Heart right ventricle (tissue), 16 donors: ENCODE data around the gene EFNB1. TPM values are rescaled to one million over a fixed set of nuclear protein-coding genes. Genes with fewer than 3 reads are reported as not detected.

Source experiments
- ATAC-seq, 8 donors: fragments of 200-7000 bp; cut with Tn5 transposase; one replicate each; pipeline ENCODE4 v1.9.1; 2020; ENCODE audit warnings: mild to moderate bottlenecking in 8 of 8, moderate library complexity in 8 of 8, moderate number of reproducible peaks in 1 of 8
- DNase-seq, 2 donors: peaks; one replicate each; pipeline ENCODE4 v3.0.0-alpha.2; 2020
- H3K27ac ChIP-seq, 10 donors: fragments of 200-600 bp; sonication (generic) in 2 of 10; one replicate each; pipeline versions ENCODE4 v1.5.0 to v1.8.0; 2020 to 2022; ENCODE audit warnings: mild to moderate bottlenecking in 3 of 10
- H3K27me3 ChIP-seq, 7 donors: fragments of 200-600 bp; one replicate each; pipeline ENCODE4 v1.8.0; 2021 to 2022; ENCODE audit warnings: mild to moderate bottlenecking in 2 of 7
- H3K36me3 ChIP-seq, 9 donors: fragments of 200-600 bp; sonication (generic) in 1 of 9; one replicate each; pipeline versions ENCODE4 v1.5.0 to v1.8.0; 2020 to 2022; ENCODE audit warnings: mild to moderate bottlenecking in 2 of 9
- H3K4me1 ChIP-seq, 9 donors: fragments of 200-600 bp; sonication (generic) in 1 of 9; one replicate each; pipeline versions ENCODE4 v1.5.0 to v1.8.0; 2020 to 2022; ENCODE audit warnings: mild to moderate bottlenecking in 4 of 9
- H3K4me3 ChIP-seq, 10 donors: fragments of 200-600 bp; sonication (generic) in 2 of 10; one replicate each; pipeline versions ENCODE4 v1.5.0 to v1.8.0; 2020 to 2022; ENCODE audit warnings: mild to moderate bottlenecking in 7 of 10, moderate library complexity in 2 of 10
- H3K9me3 ChIP-seq, 11 donors: fragments of 200-600 bp in 10 of 11; sonication (generic) in 2 of 11; one replicate each; pipeline versions ENCODE4 v1.5.0 to v1.8.0; 2013 to 2022; ENCODE audit warnings: mild to moderate bottlenecking in 2 of 11, control low read depth in 1 of 11, moderate library complexity in 1 of 11
- WGBS, 2 donors: extraction: QIAGEN DNeasy Blood & Tissue Kit; methylation state at CpG; one replicate each; pipeline ENCODE4 v1.1.7; 2013; ENCODE audit warnings: inconsistent platforms in 1 of 2; 5-methylcytosine and 5-hydroxymethylcytosine counted together
- intact Hi-C, 10 donors: fragments of 100-400 bp; cut with DNase I; formaldehyde crosslinking; loops; one replicate each; pipeline versions ENCODE4 v1.11.1 to v1.14.2; 2022
- polyA plus RNA-seq, 2 donors: library from polyadenylated mRNA; stranded (reverse); fragments of 200-250 nt; gene quantifications; one replicate each; pipeline ENCODE4 v1.2.3, GENCODE V29; 2013
- total RNA-seq, 10 donors: library from RNA; stranded (reverse); fragmentation: NEBNext Ultra II Directional in 3 of 10; extraction: Animal tissue kit (Norgen Biotek cat#: 25700) in 3 of 10; gene quantifications; one replicate each; pipeline versions ENCODE4 v1.2.1 to v1.2.4, GENCODE V29; 2021 to 2023
- TF ChIP-seq, protein P1 (sequence below), 9 donors: fragments of 200-600 bp; sonication (generic) in 2 of 9; IDR thresholded peaks; one replicate each; pipeline versions ENCODE4 v1.5.0 to v1.8.0; 2021 to 2022; ENCODE audit warnings: antibody characterized with exemption in 9 of 9, mild to moderate bottlenecking in 5 of 9, moderate library complexity in 1 of 9
- donor health status: Arrhythmogenic right ventricular cardiomyopathy.
- donor health status: ischemic (EF 13 %, LVEDD 7.1; RV severe dilation, severe dysfunction).
- donor health status: healthy with polysubstance abuse.
- donor health status: DM: no; HTN: yes; CAD: no.
- donor health status: DM: no; HTN: no; CAD: no.
- donor health status: ischemic (EF 25% LVEDD 6.9; RV normal size, moderate dysfunction).
- donor health status: ischemic (EF 25% LVEDD 5.7; RV mildly dilated, moderate dysfunction).
- donor health status: healthy.
- donor health status: DM: yes; HTN: yes; CAD: no.
- donor health status: Ischemic cardiomyopathy.
- donor health status: ischemic (EF 35%, LVEDD 5.7; RV mildly dilated, moderate dysfunction).
- donor health status: nonischemic (EF 11% LVEDD 7.7; RV severe dilation, severe dysfunction).
- donor health status: DM: yes; HTN: yes; CAD: no.
- donor health status: PGD.
- donor health status: ischemic (EF 29% LVEDD 5.4; RV normal size, mild dysfunction).
- donor health status: nonischemic (EF 23%, LVEDD 6.1; RV moderate dilation, normal function).

The EFNB1 gene
- total and polyA plus RNA-seq, 12 donors = 10.8 to 45.1 (median 19.2) TPM

DNA sequence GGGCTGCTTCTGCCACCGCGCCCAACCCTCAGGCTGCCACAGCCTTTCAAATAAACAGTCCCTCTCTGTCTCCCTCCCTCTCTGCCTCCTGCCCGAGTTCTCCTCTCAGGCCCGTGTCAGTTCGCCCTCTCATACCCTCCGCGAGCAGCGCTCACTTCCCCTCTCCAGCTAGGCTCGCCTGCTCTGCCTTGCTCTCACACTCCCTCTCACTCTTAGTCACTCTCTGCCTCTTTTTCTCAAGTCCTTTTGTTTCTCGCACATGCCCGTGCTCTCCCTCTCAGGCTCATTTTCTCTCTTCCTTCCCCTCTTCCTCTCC is 3.2 kb downstream of the EFNB1 start:
- 2 to 5% methylated on average over 10 to 11 of the region's 11 CpGs for WGBS, 2 donors
- Histone ChIP-seq H3K4me1 (peaks cover 0 to 50% (median 22%) of the 10 kb centered on the region in 9 donors), H3K9me3 (no peaks in the 10 kb centered on the region), H3K4me3 (peak overlapping the region; percentile 47 to 90 (median 84)), H3K27ac (peak overlapping the region in 9 of 10 donors; percentile 23 to 90 (median 85)), H3K36me3 (peaks cover 0 to 3% (median 0%) of the 10 kb centered on the region in 9 donors), H3K27me3 (peaks cover 0 to 36% (median 0%) of the 10 kb centered on the region in 7 donors)
- ATAC-seq (peak in 2 of 8 donors; percentile 22), DNase-seq (peak in 1 of 2 donors; percentile 37)
- intact Hi-C loops = loop anchor here in 6 of 10 donors (5.0 to 10.0 kb wide), 6 partner anchors 60 to 165 kb away; no protein-coding TSS in a partner anchor
- TF ChIP-seq, protein P1, sequence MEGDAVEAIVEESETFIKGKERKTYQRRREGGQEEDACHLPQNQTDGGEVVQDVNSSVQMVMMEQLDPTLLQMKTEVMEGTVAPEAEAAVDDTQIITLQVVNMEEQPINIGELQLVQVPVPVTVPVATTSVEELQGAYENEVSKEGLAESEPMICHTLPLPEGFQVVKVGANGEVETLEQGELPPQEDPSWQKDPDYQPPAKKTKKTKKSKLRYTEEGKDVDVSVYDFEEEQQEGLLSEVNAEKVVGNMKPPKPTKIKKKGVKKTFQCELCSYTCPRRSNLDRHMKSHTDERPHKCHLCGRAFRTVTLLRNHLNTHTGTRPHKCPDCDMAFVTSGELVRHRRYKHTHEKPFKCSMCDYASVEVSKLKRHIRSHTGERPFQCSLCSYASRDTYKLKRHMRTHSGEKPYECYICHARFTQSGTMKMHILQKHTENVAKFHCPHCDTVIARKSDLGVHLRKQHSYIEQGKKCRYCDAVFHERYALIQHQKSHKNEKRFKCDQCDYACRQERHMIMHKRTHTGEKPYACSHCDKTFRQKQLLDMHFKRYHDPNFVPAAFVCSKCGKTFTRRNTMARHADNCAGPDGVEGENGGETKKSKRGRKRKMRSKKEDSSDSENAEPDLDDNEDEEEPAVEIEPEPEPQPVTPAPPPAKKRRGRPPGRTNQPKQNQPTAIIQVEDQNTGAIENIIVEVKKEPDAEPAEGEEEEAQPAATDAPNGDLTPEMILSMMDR (IDR thresholded peaks at IDR 0.05) = no peak

DNA sequence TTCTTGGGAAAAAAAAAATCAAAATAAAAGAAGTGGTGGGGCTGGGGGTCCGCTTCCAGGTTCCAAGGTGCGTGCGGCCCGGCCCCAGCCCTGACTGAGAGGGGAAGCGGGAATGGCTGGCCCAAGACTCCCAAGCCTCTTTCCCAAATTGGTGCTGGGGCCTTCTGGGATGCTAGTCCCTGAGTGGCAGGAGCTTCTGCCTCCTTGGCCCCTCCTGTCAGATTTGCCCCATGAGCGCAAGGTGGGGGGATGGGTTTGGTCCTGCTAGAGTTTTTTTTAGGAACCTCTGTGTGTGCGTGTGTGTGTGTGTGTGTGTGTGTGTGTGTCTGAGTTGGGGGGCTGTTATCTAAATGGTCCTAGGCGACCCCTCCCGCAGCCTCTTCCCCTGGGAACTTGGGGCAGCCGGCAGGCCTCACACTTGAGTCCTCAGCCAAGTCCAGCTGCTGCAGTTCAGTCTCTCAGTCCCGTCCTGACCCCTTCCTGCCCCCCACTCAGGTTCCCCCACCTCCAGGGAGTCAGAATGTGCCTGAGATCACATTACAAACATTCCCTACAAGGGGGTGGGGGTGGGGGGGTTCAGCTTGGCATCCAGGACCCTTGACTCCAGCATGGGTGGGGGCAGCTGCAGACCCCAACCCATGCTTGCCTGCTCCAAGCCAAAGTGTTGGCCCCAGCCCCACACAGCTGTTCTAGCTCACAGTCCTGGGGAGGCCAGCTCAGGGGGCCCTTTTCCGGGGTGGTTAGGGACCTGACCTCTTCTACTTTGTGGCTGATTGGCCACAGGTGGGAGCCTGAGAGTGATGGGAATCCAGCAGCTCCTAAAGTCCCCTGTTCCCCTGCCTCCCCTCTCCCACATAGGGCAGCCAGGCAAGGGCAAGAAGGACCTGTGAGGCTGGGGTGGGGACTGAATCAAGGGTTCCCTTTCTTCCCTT is 4.0 kb downstream of the EFNB1 start:
- Histone ChIP-seq H3K4me3 (peak overlapping the region in 9 of 10 donors; percentile 47 to 90 (median 83)), H3K27ac (peak overlapping the region in 9 of 10 donors; percentile 23 to 90 (median 85)), H3K9me3 (no peaks in the 10 kb centered on the region), H3K27me3 (peaks cover 0 to 29% (median 0%) of the 10 kb centered on the region in 7 donors), H3K4me1 (peaks cover 0 to 51% (median 22%) of the 10 kb centered on the region in 9 donors), H3K36me3 (peaks cover 0 to 3% (median 0%) of the 10 kb centered on the region in 9 donors)
- ATAC-seq (no peak), DNase-seq (no peak)
- TF ChIP-seq, protein P1 (IDR thresholded peaks at IDR 0.05) = no peak
- intact Hi-C loops = loop anchor here in 6 of 10 donors (5.0 to 10.0 kb wide), 6 partner anchors 60 to 165 kb away; no protein-coding TSS in a partner anchor
- 45 to 60% methylated on average over 11 to 12 of the region's 12 CpGs for WGBS, 2 donors

GRCh38 chrX:68833448-68833805 is 4.6 kb downstream of the EFNB1 start:
- Histone ChIP-seq H3K36me3 (peaks cover 0 to 3% (median 0%) of the 10 kb centered on the region in 9 donors), H3K4me3 (peak overlapping the region in 2 of 10 donors; percentile 7 to 87), H3K4me1 (peaks cover 0 to 51% (median 19%) of the 10 kb centered on the region in 9 donors), H3K9me3 (no peaks in the 10 kb centered on the region), H3K27me3 (peaks cover 0 to 25% (median 0%) of the 10 kb centered on the region in 7 donors), H3K27ac (no peak overlapping the region)
- TF ChIP-seq, protein P1 (IDR thresholded peaks at IDR 0.05) = no peak
- no peak for ATAC-seq
- WGBS, 2 donors = 82 to 90% methylated on average over 6 of the region's 6 CpGs
- intact Hi-C loops = loop anchor here in 6 of 10 donors (5.0 to 10.0 kb wide), 6 partner anchors 59 to 164 kb away; no protein-coding TSS in a partner anchor
- no peak for DNase-seq

DNA sequence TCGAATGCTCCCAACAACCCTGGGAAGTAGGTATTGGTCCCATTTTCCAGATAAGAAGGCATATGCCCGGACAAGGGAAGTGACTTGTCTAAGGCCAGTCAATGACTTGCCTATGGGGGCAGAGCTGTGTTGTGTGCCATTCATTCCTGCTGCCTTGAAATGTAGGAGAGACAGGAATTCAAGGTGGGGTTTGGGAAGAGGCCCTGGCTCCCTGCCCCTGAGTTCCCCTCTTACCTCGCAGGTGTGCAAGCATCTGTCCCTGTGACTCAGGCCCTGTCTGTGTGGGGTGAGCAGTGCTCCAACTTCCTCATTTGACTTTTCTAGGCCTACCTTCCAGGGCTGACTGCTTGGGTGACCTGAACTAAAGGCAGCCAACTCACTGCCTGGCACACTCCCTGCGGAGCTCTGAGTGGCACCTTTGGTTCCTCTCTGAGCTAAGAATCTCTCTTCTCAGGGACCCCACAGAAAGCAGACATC is 5.1 kb downstream of the EFNB1 start:
- TF ChIP-seq, protein P1 (IDR thresholded peaks at IDR 0.05) = no peak
- Histone ChIP-seq H3K27me3 (peaks cover 0 to 25% (median 0%) of the 10 kb centered on the region in 7 donors), H3K27ac (no peak overlapping the region), H3K4me1 (peaks cover 0 to 51% (median 18%) of the 10 kb centered on the region in 9 donors), H3K36me3 (peaks cover 0 to 6% (median 0%) of the 10 kb centered on the region in 9 donors), H3K4me3 (peak overlapping the region in 1 of 10 donors; percentile 7), H3K9me3 (no peaks in the 10 kb centered on the region)
- intact Hi-C loops = loop anchor here in 6 of 10 donors (5.0 to 10.0 kb wide), 6 partner anchors 58 to 163 kb away; no protein-coding TSS in a partner anchor
- ATAC-seq (no peak), DNase-seq (no peak)
- WGBS, 2 donors = 65 to 85% methylated on average over 4 of the region's 4 CpGs
